ENCODE data around the gene MST1. TPM values are rescaled to one million over a fixed set of nuclear protein-coding genes. Genes with fewer than 3 reads are reported as not detected.
"Not testable (repeated sequence)": the region's sequence is repeated elsewhere in the genome, so short reads cannot be mapped to it uniquely, and the experiment has no call there.

Gene MST1
- total RNA-seq, 4 donors from 2014 or later = 2.3 to 12.2 (median 2.7) TPM

- Histone ChIP-seq H3K4me3 (peak overlapping the region; percentile 19 to 52 (median 44)), H3K27ac (peak overlapping the region in 2 of 4 donors; percentile 3 to 13), H3K4me1 (peaks cover 27 to 52% (median 29%) of the 10 kb centered on the region in 3 donors), H3K27me3 (peaks cover 0 to 17% (median 0%) of the 10 kb centered on the region in 4 donors), H3K36me3 (peaks cover 10 to 31% (median 17%) of the 10 kb centered on the region in 3 donors)
- intact Hi-C loops (cut with DNase I); DNase-seq; H3K9me3 ChIP-seq: not testable (repeated sequence)
- 20% methylated on average over 2 of the region's 44 CpGs; no CpG with 5 or more reads in 1 of the 2 donors for WGBS, 2 donors
Measured at GRCh38 chr3:49686769-49687423, 2.4 kb downstream of the MST1 start.

- H3K9me3 ChIP-seq; DNase-seq; intact Hi-C loops (cut with DNase I): not testable (repeated sequence)
- WGBS, 2 donors = no CpG with 5 or more reads among the region's 29 CpGs
- Histone ChIP-seq H3K27me3 (peaks cover 0 to 17% (median 0%) of the 10 kb centered on the region in 4 donors), H3K4me3 (peak overlapping the region; percentile 19 to 52 (median 44)), H3K4me1 (peaks cover 24 to 47% (median 25%) of the 10 kb centered on the region in 3 donors), H3K36me3 (peaks cover 14 to 36% (median 23%) of the 10 kb centered on the region in 3 donors), H3K27ac (peak overlapping the region in 2 of 4 donors; percentile 3 to 13)
Measured at GRCh38 chr3:49686346-49686745, 2.9 kb downstream of the MST1 start.

DNA sequence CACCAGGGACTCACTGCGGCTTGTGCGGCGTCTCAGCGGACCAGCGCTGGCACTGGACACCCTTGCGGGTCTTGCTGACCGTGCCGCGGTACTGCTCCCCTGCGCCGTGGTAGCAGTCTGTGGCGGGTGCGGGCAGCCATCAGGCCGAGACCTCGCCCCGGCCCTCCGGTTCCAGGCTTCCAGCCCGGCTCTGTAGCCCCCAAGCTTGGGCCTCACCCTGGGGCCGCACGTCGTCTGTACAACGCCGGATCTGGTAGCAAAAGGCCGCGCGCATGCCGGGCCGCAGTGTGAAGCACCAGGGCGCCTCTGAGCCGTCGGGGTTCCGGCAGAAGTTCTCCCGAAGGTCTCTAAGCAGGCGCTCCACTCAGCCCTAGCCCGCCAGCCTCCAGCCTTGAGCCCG lies 3.4 kb downstream of the MST1 start:
- H3K4me3 ChIP-seq = peak overlapping the region in 3 of 4 donors; percentile 43 to 52 (median 45)
- H3K27me3 ChIP-seq = peaks cover 0 to 17% (median 0%) of the 10 kb centered on the region in 4 donors
- intact Hi-C loops (cut with DNase I); H3K9me3 ChIP-seq; H3K27ac ChIP-seq; DNase-seq: not testable (repeated sequence)
- WGBS, 2 donors = no CpG with 5 or more reads among the region's 36 CpGs
- peaks cover 20 to 42% (median 20%) of the 10 kb centered on the region in 3 donors for H3K4me1 ChIP-seq
- peaks cover 19 to 41% (median 26%) of the 10 kb centered on the region in 3 donors for H3K36me3 ChIP-seq

DNA sequence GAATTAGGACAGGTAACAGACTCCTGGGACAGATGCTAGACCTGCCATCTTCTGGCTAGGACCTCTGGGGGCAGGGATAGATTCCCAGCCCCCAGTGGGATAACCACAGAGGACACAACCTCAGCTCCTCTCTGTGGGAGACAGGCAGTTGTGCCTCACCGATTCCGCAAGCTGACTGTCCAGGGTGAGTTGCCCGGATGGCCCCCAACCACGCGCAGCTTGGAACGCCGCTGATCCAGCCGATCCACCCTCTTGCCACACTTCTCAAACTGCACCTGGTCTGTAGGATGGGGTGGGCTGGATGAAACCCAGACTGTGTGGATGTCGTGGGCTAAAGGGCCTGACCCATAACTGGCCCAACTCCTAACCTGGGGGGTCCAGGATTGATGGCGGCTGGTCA lies 4.2 kb downstream of the MST1 start:
- H3K27ac ChIP-seq; intact Hi-C loops (cut with DNase I); H3K9me3 ChIP-seq; DNase-seq; H3K4me3 ChIP-seq: not testable (repeated sequence)
- 87 to 91% methylated on average over 6 to 7 of the region's 10 CpGs for WGBS, 2 donors
- Histone ChIP-seq H3K36me3 (peaks cover 24 to 49% (median 34%) of the 10 kb centered on the region in 3 donors), H3K4me1 (peaks cover 12 to 34% (median 15%) of the 10 kb centered on the region in 3 donors), H3K27me3 (peaks cover 0 to 17% (median 0%) of the 10 kb centered on the region in 4 donors)

GRCh38 chr3:49684453-49684852 lies 4.8 kb downstream of the MST1 start:
- H3K27ac ChIP-seq; DNase-seq; H3K4me3 ChIP-seq; H3K9me3 ChIP-seq; intact Hi-C loops (cut with DNase I): not testable (repeated sequence)
- WGBS, 2 donors = 100% methylated on average over 1 of the region's 2 CpGs
- Histone ChIP-seq H3K4me1 (peaks cover 12 to 29% (median 13%) of the 10 kb centered on the region in 3 donors), H3K27me3 (peaks cover 0 to 17% (median 0%) of the 10 kb centered on the region in 4 donors), H3K36me3 (peaks cover 29 to 55% (median 39%) of the 10 kb centered on the region in 3 donors)

DNA sequence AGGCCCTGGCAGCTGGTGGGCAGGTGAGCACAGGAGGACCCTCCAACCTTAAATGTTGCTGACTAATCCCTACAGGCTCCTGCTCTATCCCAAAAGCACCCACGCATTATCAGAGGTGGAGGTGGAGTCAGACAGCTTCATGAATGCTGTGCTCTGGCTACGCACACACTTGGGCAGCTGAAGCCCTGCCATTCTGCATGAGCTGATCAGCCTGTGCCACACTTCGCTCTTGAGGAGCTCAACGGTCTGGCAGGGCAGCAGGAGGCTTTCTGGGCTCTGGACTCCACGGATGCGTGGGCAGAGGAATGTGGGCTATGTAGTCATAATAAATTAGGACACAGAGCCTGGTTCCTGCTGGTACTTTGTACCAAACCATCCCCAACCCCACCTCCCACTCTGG lies 6.1 kb downstream of the MST1 start:
- H3K27ac ChIP-seq = no peak overlapping the region
- H3K4me1 ChIP-seq = peaks cover 3 to 19% (median 5%) of the 10 kb centered on the region in 3 donors
- no peak for TF ChIP-seq CTCF (IDR thresholded peaks at IDR 0.05)
- no peak for TF ChIP-seq POLR2A (IDR thresholded peaks at IDR 0.05)
- peaks cover 40 to 68% (median 48%) of the 10 kb centered on the region in 3 donors for H3K36me3 ChIP-seq
- WGBS, 2 donors = 100% methylated on average over 5 of the region's 6 CpGs; no CpG with 5 or more reads in 1 of the 2 donors
- DNase-seq = no peak
- no peaks in the 10 kb centered on the region for H3K9me3 ChIP-seq
- H3K27me3 ChIP-seq = peaks cover 0 to 17% (median 0%) of the 10 kb centered on the region in 4 donors
- intact Hi-C loops (cut with DNase I) = no loop called here
- no peak overlapping the region for H3K4me3 ChIP-seq

DNA sequence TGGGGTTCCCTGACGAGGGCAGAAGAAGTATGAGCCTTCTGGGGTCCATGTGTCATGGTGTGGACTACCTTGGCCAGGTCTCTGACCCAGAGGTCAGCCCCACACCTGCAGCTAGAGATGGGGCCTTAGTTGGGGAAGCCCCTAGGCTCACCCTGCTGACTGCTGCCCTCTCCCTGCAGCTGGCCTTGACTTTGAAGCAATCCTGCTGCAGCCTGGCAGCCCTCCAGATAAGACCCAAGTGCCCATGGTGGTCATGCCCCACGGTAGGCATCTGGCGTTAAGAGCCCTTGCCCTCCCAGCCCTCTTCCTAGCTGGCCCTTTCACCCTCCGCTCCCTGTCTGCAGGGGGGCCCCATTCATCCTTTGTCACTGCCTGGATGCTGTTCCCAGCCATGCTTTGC lies 7.7 kb downstream of the MST1 start:
- Histone ChIP-seq H3K4me1 (peaks cover 0 to 11% (median 0%) of the 10 kb centered on the region in 3 donors), H3K4me3 (no peak overlapping the region), H3K27me3 (peaks cover 0 to 4% (median 0%) of the 10 kb centered on the region in 4 donors), H3K9me3 (no peaks in the 10 kb centered on the region), H3K36me3 (peaks cover 40 to 84% (median 59%) of the 10 kb centered on the region in 3 donors), H3K27ac (no peak overlapping the region)
- TF ChIP-seq CTCF (IDR thresholded peaks at IDR 0.05) (no peak), POLR2A (IDR thresholded peaks at IDR 0.05) (no peak)
- no peak for DNase-seq
- intact Hi-C loops (cut with DNase I) = no loop called here
- 81 to 83% methylated on average over 3 of the region's 4 CpGs for WGBS, 2 donors

All from esophagus squamous epithelium (tissue), 5 donors.